HepG2 (cell line): Measurements from ENCODE around the gene ZBTB43. TPM values are rescaled to one million over a fixed set of nuclear protein-coding genes. Genes with fewer than 3 reads are reported as not detected.

Source experiments
- ELK4 ChIP-seq: sonication (generic); formaldehyde crosslinking; IDR thresholded peaks from 2 replicates; pipeline ENCODE4 v1.9.0; 2021; ENCODE audit warnings: missing genetic modification reagents, borderline replicate concordance
- ETV5 ChIP-seq: IDR thresholded peaks from 2 replicates; pipeline ENCODE4 v1.6.1; 2018; ENCODE audit warnings: missing biosample characterization, missing genetic modification reagents, inconsistent platforms, borderline replicate concordance
- FOXC1 ChIP-seq: sonication (generic); formaldehyde crosslinking; IDR thresholded peaks from 2 replicates; pipeline ENCODE4 v1.8.0; 2022; ENCODE audit warnings: mild to moderate bottlenecking, missing genetic modification reagents, borderline replicate concordance
- FOXM1 ChIP-seq: sonication (generic); formaldehyde crosslinking; IDR thresholded peaks from 2 replicates; pipeline ENCODE4 v1.5.0; 2020; ENCODE audit warnings: missing genetic modification reagents
- HNF4A ChIP-seq: sonication (generic); formaldehyde crosslinking; IDR thresholded peaks from 2 replicates; pipeline ENCODE4 v1.4.0; 2020; ENCODE audit warnings: missing genetic modification reagents
- HNF4G ChIP-seq, 2 experiments: sonication (generic) in 1 of 2; formaldehyde crosslinking in 1 of 2; IDR thresholded peaks; 2 replicates each; pipeline versions ENCODE4 v1.4.0 to v1.6.1; 2011 to 2020; ENCODE audit warnings: borderline replicate concordance in 2 of 2, low read depth in 2 of 2, mild to moderate bottlenecking in 2 of 2, low read length in 1 of 2, missing genetic modification reagents in 1 of 2, moderate library complexity in 1 of 2
- IRF1 ChIP-seq: sonication (generic); formaldehyde crosslinking; IDR thresholded peaks from 2 replicates; pipeline ENCODE4 v1.4.0; 2020; ENCODE audit warnings: low read depth, mild to moderate bottlenecking, missing genetic modification reagents
- JUNB ChIP-seq: sonication (generic); formaldehyde crosslinking; IDR thresholded peaks from 2 replicates; pipeline ENCODE4 v1.8.0; 2022; ENCODE audit warnings: missing genetic modification reagents, mild to moderate bottlenecking, borderline replicate concordance
- KDM5B ChIP-seq: sonication (generic); formaldehyde crosslinking; IDR thresholded peaks from 2 replicates; pipeline ENCODE4 v1.4.0; 2020; ENCODE audit warnings: missing genetic modification reagents, mild to moderate bottlenecking, borderline replicate concordance
- LBX2 ChIP-seq: sonication (generic); formaldehyde crosslinking; IDR thresholded peaks from 2 replicates; pipeline ENCODE4 v1.5.0; 2020; ENCODE audit warnings: missing genetic modification reagents, mild to moderate bottlenecking, borderline replicate concordance
- MBNL3 ChIP-seq: fragments of 250-450 bp; sonication (Bioruptor Pico); conservative IDR thresholded peaks from 2 replicates; pipeline ENCODE4 v1.8.0; 2022; ENCODE audit warnings: mild to moderate bottlenecking, inconsistent platforms
- NCOA2 ChIP-seq: sonication (generic); formaldehyde crosslinking; IDR thresholded peaks from 2 replicates; pipeline ENCODE4 v1.8.0; 2022; ENCODE audit warnings: inconsistent platforms
- RXRB ChIP-seq: IDR thresholded peaks from 2 replicates; pipeline ENCODE4 v1.6.1; 2016; ENCODE audit warnings: borderline replicate concordance, missing genetic modification reagents, missing compliant biosample characterization
- SCMH1 ChIP-seq: sonication (generic); formaldehyde crosslinking; IDR thresholded peaks from 2 replicates; pipeline ENCODE4 v1.9.0; 2021; ENCODE audit warnings: missing genetic modification reagents, mild to moderate bottlenecking, borderline replicate concordance
- SETDB1 ChIP-seq: sonication (generic); formaldehyde crosslinking; IDR thresholded peaks from 2 replicates; pipeline ENCODE4 v1.5.1; 2020; ENCODE audit warnings: missing genetic modification reagents, mild to moderate bottlenecking, borderline replicate concordance
- SOX5 ChIP-seq: IDR thresholded peaks from 2 replicates; pipeline ENCODE4 v1.6.1; 2016; ENCODE audit warnings: borderline replicate concordance
- TGIF2 ChIP-seq: IDR thresholded peaks from 2 replicates; pipeline ENCODE4 v1.6.1; 2016; ENCODE audit warnings: control low read depth, missing compliant biosample characterization
- ZNF276 ChIP-seq: sonication (generic); formaldehyde crosslinking; IDR thresholded peaks from 2 replicates; pipeline ENCODE4 v1.4.0; 2020; ENCODE audit warnings: mild to moderate bottlenecking, low read depth, missing genetic modification reagents
- ZNF496 ChIP-seq: sonication (generic); formaldehyde crosslinking; IDR thresholded peaks from 2 replicates; pipeline ENCODE4 v1.8.1; 2023; ENCODE audit warnings: mild to moderate bottlenecking, moderate library complexity, missing genetic modification reagents; ENCODE audit not compliant: insufficient replicate concordance
- ZNF577 ChIP-seq: sonication (generic); formaldehyde crosslinking; IDR thresholded peaks from 2 replicates; pipeline ENCODE4 v1.4.0; 2020; ENCODE audit warnings: mild to moderate bottlenecking, low read depth, missing genetic modification reagents, borderline replicate concordance
- ZNF704 ChIP-seq: sonication (generic); formaldehyde crosslinking; IDR thresholded peaks from 2 replicates; pipeline ENCODE4 v1.8.1; 2023; ENCODE audit warnings: mild to moderate bottlenecking, inconsistent platforms, moderate library complexity, missing genetic modification reagents, borderline replicate concordance
- ZNF780A ChIP-seq: sonication (generic); formaldehyde crosslinking; IDR thresholded peaks from 2 replicates; pipeline ENCODE4 v1.8.0; 2022; ENCODE audit warnings: mild to moderate bottlenecking, missing genetic modification reagents, moderate library complexity
- ZNF781 ChIP-seq: sonication (generic); formaldehyde crosslinking; IDR thresholded peaks from 2 replicates; pipeline ENCODE4 v1.5.1; 2020; ENCODE audit warnings: borderline replicate concordance, mild to moderate bottlenecking, missing genetic modification reagents; ENCODE audit errors: not compliant biosample characterization
- ZNF883 ChIP-seq: sonication (generic); formaldehyde crosslinking; IDR thresholded peaks from 2 replicates; pipeline ENCODE4 v1.5.1; 2020; ENCODE audit warnings: mild to moderate bottlenecking, missing genetic modification reagents; ENCODE audit errors: not compliant biosample characterization
- ZSCAN29 ChIP-seq: sonication (generic); formaldehyde crosslinking; conservative IDR thresholded peaks from 2 replicates; pipeline ENCODE4 v1.4.0; 2020; ENCODE audit warnings: mild to moderate bottlenecking, missing genetic modification reagents
- polyA plus RNA-seq, 8 experiments: library from polyadenylated mRNA; depleted of rRNA in 3 of 8; stranded (reverse) in 7 of 8; unstranded in 1 of 8; fragments of >200 nt; fragmentation: Illumina TruSeq in 4 of 8; extraction: Trizol in 4 of 8; gene quantifications; 2 replicates each; pipeline versions ENCODE4 v1.2.1 to v1.2.3, GENCODE V29; 2011 to 2016; ENCODE audit warnings: low read depth in 4 of 8, missing spikeins in 1 of 8, mixed read lengths in 1 of 8; ENCODE audit not compliant: insufficient read depth in 1 of 8
- total RNA-seq, 5 experiments: library from RNA; depleted of rRNA; stranded (reverse); fragments of >200 nt; fragmentation: Illumina TruSeq; extraction: Trizol; gene quantifications; 2 replicates each; pipeline ENCODE4 v1.2.3, GENCODE V29; 2016; ENCODE audit warnings: low read depth in 1 of 5

Gene ZBTB43
- total and polyA plus RNA-seq, 2 of the 13 experiments (the other 11 are each of a cell fraction or from before 2014, with no cell fraction given): 7.1 to 31.4 TPM

- TF ChIP-seq FOXC1 (CRISPR knock-in tag) (no peak), SCMH1 (CRISPR knock-in tag) (no peak), MBNL3 (CRISPR knock-in tag) (no peak), ZNF276 (CRISPR knock-in tag) (no peak), KDM5B (CRISPR knock-in tag) (no peak), ZSCAN29 (no peak), ZNF496 (no peak), SETDB1 (CRISPR knock-in tag) (no peak), SOX5 (peak; percentile 78; the same call in 1 of the 2 replicates), HNF4A (CRISPR knock-in tag) (peak; percentile 54), JUNB (CRISPR knock-in tag) (no peak), FOXM1 (no peak), ZNF577 (CRISPR knock-in tag) (no peak), ZNF781 (CRISPR knock-in tag) (no peak), TGIF2 (CRISPR knock-in tag) (no peak), NCOA2 (CRISPR knock-in tag) (peak; percentile 75), LBX2 (CRISPR knock-in tag) (no peak), ZNF780A (CRISPR knock-in tag) (no peak), HNF4G (IDR thresholded peaks at IDR 0.05; ENCODE audit: borderline replicate concordance, low read depth, low read length) (no peak), HNF4G (CRISPR knock-in tag; IDR thresholded peaks at IDR 0.05; ENCODE audit: borderline replicate concordance, low read depth) (no peak), ETV5 (no peak), IRF1 (CRISPR knock-in tag) (no peak), RXRB (CRISPR knock-in tag) (peak; percentile 48; the same call in 1 of the 2 replicates), ZNF883 (CRISPR knock-in tag) (no peak), ELK4 (CRISPR knock-in tag) (no peak), ZNF704 (CRISPR knock-in tag) (no peak)
Observed at GRCh38 chr9:126809068-126809467, 4.2 kb downstream of the ZBTB43 start (continued).
